NCI-H748 treated with DMSO at 0.1 percent for 48 hours (cell line): ENCODE data around the gene HFE.
"Not testable (repeated sequence)": the region's sequence is repeated elsewhere in the genome, so short reads cannot be mapped to it uniquely, and the experiment has no call there.

Experiments used
- DNase-seq: peaks from one replicate; lab custom pipeline; 2025; lab: John Stamatoyannopoulos, UW

Gene HFE, protein sequence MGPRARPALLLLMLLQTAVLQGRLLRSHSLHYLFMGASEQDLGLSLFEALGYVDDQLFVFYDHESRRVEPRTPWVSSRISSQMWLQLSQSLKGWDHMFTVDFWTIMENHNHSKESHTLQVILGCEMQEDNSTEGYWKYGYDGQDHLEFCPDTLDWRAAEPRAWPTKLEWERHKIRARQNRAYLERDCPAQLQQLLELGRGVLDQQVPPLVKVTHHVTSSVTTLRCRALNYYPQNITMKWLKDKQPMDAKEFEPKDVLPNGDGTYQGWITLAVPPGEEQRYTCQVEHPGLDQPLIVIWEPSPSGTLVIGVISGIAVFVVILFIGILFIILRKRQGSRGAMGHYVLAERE

DNA sequence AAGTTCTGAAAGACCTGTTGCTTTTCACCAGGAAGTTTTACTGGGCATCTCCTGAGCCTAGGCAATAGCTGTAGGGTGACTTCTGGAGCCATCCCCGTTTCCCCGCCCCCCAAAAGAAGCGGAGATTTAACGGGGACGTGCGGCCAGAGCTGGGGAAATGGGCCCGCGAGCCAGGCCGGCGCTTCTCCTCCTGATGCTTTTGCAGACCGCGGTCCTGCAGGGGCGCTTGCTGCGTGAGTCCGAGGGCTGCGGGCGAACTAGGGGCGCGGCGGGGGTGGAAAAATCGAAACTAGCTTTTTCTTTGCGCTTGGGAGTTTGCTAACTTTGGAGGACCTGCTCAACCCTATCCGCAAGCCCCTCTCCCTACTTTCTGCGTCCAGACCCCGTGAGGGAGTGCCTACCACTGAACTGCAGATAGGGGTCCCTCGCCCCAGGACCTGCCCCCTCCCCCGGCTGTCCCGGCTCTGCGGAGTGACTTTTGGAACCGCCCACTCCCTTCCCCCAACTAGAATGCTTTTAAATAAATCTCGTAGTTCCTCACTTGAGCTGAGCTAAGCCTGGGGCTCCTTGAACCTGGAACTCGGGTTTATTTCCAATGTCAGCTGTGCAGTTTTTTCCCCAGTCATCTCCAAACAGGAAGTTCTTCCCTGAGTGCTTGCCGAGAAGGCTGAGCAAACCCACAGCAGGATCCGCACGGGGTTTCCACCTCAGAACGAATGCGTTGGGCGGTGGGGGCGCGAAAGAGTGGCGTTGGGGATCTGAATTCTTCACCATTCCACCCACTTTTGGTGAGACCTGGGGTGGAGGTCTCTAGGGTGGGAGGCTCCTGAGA is at the start of gene HFE:
HFE (plus strand) TSS at position 146 of the 832 bp plus-strand sequence; CDS start at position 158, 12 bp downstream.
- DNase-seq: no peak

DNA sequence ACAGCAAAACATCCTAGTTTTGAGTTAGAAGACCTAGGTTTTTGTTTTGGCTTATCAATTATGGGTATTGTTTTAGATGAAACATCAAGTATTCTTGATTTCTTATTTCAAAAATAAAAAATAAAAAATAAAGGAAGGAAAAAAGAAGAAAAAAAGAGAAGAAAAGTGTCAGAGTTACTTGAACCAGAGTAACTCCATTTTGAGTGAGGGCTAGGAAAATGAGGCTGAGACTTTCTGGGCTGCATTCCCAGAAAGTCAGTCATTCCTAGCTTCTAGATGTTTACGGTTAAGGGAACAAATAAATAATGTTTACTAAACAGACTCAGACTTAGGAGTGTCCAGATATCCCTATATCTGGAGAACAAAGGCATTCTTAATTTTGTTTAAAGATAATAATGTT is 45.3 kb upstream of the HFE start:
- no peak for DNase-seq

DNA sequence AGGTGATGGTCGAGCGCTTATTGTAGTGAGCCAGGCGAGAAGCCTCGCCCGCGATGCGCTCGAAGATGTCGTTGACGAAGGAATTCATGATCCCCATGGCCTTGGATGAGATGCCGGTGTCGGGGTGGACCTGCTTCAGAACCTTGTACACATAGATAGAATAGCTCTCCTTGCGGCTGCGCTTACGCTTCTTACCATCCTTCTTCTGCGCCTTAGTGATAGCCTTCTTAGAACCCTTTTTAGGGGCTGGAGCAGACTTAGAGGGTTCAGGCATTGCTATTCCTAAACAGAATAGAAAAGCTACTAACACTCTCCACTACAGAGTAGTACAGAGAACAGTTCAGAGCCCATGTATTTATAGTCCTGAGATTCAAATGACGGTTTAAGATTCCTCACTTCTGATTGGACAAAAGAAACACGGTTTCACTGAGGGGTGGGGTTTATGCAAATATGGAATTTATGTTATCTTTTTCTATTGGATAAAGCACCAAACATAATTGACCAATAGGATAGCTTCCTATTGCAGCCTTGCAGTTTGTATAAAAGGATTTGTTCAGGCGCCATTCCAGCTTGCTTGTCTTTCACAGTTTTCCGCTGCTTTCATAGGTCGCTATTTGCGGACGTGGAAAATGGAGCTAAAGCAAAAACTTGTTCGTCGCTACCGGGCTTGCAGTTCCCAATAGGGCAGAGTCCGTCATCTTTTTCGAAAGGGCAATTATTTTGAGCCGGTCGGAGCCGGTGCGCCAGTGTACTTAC is 43.7 kb upstream of the HFE start:
- DNase-seq: peak; percentile 98

DNA sequence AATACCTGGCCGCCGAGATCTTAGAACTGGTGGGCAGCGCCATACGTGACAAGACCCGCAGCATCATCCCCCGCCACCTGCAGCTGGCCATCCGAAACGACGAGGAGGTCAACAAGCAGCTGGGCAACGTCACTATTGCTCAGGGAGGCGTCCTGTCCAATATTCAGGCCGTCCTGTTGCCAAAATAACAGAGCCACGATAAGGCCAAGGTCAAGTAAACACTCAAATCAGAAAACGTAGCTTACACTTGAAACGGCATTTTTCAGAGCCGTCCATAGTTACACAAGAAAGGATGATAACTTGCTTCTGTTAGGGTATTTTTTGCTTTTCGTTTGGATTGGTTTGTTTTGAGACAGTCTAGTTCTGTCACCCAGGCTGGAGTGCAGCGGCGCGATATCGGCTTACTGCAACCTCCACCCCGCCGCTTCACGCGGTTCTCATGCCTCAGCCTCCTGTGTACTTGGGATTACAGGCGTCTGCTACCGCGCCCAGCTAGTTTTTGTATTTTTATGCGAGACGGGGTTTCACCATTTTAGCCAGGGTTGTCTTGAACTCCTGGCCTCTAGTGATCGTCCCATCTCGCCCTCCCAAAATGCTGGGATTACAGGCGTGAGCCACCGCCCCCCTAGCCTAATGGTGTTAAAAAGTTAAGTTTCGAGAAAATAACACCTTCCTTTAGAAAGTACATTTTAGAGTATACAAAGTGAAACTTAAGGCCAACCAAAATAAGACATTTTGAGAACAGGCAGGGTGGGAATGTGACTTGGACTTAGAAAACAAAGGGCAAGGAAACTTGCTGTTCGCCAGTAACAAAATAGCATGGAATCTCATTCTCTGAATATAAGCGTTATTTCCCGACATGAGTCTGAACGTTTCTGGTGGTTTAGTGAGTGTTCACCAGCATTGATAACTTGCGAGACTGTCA is 42.8 kb upstream of the HFE start:
- DNase-seq: no peak

DNA sequence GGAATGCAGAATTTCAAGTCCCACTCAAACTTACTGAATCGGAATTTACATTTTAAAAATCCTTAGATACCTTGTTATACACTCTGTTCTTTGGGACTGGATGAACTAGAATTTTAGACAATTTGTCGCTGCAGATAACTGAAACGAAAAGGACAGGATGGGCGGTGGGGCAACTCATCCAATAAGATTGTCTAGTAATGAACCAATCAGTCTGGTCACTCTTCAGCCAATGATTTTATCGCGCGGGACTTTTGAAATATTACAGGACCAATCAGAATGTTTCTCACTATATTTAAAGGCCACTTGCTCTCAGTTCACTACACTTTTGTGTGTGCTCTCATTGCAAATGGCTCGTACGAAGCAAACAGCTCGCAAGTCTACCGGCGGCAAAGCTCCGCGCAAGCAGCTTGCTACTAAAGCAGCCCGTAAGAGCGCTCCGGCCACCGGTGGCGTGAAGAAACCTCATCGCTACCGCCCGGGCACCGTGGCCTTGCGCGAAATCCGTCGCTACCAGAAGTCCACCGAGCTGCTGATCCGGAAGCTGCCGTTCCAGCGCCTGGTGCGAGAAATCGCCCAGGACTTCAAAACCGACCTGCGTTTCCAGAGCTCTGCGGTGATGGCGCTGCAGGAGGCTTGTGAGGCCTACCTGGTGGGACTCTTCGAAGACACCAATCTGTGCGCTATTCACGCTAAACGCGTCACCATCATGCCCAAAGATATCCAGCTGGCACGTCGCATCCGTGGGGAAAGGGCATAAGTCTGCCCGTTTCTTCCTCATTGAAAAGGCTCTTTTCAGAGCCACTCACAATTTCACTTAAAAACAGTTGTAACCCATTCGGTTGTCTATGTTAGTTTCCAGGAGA is 41.9 kb upstream of the HFE start:
- DNase-seq: peak; percentile 97

DNA sequence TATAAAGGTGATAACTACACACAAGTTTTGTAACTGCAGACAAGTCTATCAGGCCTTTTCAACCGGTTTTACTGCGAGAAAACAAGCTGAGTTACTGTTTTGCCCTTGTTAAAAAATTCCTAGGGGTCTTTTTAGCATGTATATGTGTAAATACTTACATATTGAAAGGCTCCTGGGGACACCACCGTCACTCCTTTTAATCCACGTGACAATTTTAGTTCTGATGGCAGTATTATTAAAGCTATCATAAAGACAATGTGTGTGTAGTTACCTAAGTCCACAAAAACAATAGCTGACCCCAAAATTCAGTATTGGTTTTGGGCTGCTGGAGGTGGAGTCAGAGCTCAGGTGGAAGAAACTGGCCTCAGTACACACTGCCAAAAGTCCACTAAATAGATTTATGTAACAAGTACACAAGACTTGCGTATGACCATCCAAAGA is 41.3 kb upstream of the HFE start:
- DNase-seq: no peak

DNA sequence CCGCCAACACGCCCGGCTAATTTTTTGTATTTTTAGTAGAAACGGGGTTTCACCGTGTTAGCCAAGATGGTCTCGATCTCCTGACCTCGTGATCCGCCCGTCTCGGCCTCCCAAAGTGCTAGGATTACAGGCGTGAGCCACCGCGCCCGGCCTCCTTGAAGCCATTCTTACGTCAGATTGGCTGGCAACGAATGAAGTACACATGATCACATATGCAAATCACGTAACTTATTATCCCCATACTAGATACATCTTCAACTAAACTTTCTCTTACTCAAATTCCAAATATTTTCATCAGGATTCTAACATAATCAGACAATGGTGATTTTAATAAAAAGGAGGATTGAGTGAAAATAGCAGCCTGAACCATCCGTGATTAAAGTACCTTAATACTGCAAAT is 39.9 kb upstream of the HFE start:
- not testable (repeated sequence) for DNase-seq

DNA sequence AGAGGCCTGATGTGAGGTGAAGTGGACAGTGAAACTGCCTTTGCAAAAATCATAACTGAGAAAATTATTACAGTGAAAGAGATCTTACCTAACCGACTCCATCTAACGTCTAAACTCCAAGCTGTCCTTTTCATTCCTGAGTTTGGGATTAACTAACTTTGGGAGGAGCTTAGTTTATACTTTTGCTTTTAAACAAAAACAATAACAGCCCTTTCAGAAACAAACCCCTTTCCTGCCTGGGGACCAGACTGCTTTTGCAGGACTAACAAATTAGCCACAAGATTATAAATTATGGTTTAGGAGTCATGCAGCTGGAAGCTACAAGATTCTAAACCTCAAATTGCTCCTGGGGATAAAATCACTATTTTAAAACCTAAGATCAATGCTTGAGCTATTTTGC is 38.6 kb upstream of the HFE start:
- no peak for DNase-seq

DNA sequence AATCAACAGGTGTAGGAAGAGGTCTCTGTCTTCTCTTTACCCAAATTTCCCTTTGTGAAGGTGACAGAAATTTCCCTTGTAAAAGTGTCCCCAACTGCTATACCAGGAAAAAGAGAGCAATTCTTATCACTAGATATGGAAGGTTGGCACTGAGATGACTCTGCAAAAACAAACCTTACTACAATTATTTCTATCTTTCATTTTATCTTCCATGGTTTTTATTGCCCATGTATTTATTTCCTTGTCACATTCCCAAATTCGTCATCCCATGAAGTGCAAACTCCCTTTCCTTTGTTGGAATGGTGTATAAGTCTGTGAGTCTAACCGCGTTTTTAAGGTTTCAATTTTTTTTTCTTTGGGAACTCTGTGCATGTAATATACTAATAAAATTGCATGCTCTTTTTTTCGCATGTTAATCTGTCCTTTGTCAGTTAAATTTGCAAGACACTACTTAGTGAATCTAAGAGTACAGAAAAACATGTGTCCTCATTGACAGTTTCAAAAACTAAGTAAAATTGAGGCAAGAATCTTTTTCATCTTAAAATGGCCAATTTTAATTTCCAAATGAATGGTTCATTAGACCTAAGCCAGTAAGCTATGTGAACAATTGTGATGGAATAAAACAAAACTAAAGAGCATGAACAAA is 35.4 kb upstream of the HFE start:
- DNase-seq: no peak

DNA sequence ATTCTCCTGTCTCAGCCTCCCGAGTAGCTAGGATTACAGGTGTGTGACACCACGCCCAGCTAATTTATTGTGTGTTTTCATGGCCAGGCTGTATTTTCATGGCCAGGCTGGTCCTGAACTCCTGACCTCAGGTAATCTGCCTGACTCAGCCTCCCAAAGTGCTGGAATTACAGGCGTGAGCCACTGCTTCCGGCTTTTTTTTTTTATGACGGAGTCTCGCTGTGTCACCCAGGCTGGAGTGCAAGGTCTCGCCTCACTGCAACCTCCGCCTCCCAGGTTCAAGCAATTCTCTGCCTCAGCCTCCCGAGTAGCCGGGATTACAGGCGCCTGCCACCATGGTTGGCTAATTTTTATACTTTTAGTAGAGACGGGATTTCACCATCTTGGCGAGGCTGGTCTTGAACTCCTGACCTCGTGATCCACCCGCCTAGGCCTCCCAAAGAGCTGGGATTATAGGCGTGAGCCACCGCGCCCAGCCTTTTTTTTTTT is 34.4 kb upstream of the HFE start:
- not testable (repeated sequence) for DNase-seq

DNA sequence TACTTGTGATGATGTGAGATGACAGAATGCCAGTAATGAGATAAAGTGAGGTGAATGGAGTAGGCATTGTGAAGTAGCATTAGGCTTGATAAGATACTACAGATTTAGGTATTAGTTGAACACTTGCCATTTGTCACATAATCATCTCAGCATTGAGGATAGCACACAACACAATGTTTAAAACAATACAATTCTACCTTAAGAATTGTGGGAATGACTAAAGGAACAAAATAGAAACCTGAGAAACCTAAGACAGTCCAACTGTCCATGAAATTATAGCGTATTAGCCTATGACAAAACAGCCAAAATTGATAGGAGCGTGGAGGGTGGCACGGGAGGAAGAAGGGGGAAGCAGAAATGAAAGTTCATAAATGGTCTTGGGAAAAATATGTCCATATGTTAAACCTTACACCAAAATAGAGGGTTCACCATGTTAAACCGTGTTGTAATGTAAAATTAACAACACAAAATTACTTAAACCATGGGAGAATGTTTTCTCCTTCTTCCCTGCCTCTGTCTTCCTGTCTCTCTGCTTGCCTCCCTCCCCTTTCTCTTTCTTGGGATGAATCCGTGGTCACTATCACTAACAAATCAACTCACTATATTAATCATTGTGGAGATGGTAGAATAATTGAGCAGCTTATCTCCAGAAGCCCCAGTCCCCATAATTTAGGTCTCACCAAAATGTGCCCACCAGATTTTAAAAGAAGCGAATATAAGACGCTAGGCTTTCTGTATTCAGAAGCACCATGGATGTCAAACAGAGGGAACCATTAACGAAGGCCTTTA is 33.0 kb upstream of the HFE start:
- DNase-seq: no peak

DNA sequence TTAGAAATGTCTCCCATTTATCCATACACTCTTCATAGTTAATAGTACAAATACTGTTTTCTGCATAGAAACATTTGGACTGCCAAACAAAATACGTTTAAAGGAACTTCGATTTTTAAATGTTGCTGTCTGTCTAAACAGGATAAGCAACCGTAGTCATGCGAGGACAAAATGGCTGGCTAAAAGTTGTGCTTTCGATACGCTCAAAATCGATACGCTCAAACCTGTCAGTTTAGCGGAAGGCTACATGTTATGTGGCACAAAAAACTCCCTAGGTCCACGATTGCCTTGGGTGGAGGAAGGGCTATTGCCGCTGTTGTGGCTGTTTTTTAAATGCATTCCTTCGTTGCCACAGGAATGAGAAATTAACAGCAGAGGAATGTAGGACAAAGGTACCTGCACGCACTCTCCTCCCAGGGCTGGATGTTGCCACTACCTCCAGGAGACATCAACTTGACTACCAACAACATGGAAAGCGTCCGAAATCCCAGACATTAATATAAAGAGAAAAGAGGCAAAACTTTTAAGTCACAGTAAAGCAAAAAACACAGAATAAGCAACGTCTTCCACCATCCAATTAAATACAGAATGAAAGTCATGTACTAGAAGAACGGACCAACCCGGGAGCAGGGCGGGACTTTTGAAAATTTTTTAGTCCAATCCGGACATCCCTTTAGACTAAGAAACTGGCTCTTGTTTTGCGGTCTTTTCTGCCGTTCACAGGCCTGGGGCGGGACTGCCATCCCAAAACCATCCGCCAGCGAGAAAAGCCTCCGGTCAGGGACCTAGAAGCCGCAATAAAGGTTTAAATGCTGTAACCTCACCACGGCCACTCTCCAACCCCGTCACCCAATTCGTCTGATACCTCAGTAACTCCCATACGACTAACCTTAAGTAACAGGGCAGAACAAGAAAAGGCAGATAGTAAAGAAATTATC is 32.2 kb upstream of the HFE start:
- DNase-seq: peak; percentile 92

DNA sequence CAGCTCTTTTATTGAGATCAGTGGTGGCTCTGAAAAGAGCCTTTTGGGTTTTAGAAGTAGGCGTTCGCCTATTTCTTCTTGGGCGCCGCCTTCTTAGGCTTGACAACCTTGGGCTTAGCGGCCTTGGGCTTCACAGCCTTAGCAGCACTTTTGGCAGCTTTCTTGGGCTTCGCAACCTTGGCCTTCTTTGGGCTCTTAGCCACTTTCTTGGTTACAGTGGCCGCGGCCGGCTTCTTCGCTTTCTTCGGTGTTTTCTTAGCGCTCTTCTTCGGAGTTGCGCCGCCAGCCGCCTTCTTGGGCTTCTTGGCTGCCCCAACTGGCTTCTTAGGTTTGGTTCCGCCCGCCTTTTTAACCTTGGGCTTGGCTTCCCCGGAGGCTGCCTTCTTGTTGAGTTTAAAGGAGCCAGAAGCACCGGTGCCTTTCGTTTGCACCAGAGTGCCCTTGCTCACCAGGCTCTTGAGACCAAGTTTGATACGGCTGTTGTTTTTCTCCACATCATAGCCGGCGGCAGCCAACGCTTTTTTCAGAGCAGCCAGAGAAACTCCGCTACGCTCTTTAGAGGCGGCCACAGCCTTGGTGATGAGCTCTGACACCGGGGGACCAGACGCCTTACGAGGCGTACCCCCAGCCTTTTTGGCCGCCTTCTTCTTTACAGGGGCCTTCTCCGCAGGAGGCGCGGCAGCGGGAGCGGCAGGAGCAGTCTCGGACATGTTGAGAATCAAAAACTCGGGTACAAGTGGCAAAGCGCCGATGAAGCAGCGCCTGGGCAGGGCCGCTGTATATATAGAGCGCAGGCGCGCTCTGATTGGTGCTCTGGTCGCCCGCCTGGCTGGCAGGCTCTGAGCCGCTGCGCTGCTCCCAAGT is 31.3 kb upstream of the HFE start:
- DNase-seq: peak; percentile 94

DNA sequence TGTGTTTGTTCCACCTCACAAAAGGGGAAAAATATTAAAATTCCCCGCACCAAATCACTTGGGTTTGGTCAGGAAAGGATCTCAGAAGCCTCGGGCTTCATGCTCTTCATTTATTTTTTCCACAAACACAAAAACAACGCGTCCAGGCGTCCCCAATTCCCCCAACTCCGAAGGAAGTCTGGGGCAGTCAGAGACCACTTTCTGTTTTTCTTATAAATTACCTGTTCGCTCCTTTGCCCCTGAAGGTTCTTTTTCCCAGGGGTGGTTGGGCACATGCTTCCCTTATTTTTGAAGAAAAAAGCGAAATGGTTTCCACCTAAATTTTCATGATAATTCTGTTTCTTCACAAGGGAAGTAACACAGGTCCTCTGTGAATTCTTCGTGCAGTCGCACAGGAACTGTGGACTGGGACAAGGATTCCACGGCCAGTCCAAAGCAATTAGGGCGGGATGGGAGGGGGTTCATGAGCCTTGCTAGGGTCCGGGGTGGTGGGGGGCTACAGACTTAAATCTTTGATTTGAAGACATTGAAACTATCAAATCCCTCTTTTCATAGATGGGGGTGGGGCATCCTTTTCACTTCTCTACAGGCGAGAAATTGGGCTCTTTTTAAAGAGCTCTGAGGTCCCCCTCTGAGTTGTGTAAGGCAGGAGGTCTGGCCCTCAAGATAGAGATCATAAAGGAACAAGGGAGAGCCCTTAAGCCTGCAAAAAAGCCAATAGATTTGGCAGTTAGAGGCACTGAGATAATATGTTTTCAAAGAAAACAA is 30.5 kb upstream of the HFE start:
- DNase-seq: no peak

DNA sequence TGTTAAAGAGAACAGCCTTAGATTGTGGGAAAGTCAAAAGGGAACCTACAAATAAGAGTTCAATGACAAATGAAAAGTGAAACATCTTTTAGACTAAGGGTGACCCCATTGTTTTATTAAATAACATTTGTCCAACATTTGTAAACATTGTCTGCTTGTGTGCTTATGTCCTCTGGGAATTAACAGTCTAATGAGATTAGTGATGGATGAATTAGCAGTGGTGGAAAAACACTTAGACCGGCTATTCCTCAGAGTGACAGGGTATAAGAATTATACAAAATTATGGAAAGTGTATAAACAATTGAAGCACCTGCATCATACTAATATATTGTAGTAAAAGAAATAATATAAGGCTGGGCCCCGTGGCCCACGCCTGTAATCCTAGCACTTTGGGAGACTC is 29.3 kb upstream of the HFE start:
- no peak for DNase-seq

DNA sequence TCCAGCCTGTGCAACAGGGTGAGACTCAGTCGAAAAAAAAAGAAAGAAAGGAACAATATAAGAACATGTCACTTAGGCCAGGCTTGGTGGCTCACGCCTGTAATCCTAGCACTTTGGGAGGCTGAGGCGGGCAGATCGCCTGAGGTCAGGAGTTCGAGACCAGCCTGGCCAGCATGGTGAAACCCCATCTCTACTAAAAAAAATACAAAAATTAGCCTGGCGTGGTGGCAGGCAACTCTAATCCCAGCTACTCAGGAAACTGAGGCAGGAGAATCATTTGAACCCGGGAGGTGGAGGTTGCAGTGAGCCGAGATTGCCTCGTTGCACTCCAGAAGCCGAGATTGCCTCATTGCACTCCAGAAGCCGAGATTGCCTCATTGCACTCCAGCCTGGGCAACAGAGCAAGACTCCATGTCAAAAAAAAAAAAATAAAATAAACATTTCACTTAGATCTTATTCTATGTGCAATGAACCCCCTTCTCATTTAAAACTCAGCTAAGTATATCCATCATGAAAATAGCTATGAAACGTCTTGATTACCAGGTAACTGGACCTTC is 28.7 kb upstream of the HFE start:
- not testable (repeated sequence) for DNase-seq
